Activated CD4-positive, alpha-beta T cell treated with anti-CD3 and anti-CD28 coated beads, Interleukin-2, amount 50 U/mL, for 16 hours (primary cell): Measurements from ENCODE around the gene MCM3AP.

Experiments
- DNase-seq: peaks from one replicate; pipeline ENCODE4 v3.0.0-alpha.2; 2020

MCM3AP gene

DNA sequence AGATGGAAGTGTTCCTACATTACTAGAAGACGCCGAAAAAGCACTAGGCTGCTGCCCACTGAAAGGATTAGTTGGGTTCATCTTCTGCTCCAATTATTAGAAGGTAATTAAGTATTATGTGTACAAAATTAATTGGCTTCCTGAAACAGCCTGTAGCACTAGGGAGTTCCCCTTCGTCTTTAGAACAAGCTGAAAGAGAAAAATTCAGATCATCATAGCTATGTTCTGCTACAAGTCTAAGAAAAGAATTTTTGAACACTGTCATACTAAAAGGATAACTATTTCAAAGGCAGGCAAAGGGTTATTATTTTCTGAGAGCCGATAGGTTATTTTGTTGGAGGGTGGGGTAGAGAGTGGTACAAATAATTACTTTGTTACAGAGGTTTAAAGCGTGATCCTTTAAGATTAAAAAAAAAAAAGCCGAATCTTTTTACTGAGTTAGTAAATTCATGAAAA lies at the start of gene MCM3AP:
Gene MCM3AP (minus strand): TSS at position 406 of the 456 bp plus-strand sequence. CDS start 325 bp downstream, at position 81.
- no peak for DNase-seq

DNA sequence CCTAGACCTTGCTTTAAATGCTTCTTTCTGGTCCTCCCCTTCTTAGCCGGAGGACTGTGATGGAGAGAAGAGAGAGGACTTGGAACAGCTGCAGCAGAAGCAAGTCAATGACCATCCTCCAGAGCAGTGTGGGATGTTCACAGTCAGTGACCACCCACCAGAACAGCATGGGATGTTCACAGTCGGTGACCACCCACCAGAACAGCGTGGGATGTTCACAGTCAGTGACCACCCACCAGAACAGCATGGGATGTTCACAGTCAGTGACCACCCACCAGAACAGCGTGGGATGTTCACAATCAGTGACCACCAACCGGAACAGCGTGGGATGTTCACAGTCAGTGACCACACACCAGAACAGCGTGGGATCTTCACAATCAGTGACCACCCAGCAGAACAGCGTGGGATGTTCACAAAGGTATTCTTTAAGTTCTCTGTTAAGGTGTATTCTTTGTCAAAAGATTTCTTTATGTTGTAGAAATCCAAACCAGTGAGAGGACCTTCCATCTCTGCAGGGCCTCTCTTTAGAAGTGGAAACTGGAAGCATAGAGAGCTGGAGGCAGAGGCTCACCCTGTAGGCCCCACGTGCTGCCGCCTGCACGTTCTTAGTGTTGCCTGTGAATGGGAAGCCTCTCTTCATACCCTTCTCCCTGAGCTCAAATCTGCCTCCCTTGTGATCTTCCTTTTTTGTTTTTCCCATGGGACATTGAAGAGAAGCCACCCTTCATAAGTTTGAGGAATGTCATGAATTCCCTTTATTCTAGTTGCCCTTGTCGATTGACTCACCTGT lies 49.1 kb upstream of the MCM3AP start:
- DNase-seq = no peak

DNA sequence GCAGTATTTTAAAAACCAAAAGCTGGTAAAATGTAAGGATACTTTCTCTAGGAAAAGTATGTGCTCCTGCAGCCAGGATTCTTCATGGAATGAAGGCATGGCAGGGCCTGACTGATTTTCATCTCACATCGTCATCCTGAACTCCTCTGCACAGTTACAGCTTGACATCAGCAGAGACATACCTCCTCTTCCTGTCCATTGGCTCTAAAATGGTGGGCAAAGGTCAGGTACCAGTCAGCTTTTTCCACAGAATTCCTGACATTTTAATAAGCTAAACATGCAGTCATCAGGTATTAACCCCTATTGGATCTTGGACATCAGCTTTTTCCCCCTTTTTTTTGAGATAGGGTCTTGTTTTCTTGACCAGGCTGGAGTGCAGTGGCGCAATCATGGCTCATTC lies 44.4 kb upstream of the MCM3AP start:
- DNase-seq = no peak

DNA sequence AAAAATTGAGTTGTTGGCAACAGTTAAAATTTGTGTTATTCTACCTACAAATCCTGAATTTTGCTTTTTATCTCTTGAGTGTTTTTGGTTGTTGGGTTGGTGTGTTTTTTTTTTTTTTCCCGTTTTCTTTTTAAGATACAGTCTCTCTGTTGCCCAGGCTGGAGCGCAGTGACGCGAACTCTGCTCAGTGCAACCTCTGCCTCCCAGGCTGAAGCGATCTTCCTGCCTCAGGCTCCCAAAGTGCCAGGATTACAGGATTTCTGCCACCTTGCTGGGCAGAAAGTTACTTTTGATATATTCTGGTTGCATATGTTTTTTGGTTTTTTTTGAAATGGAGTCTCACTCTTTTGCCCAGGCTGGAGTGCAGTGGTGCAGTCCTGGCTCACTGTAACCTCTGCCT lies 42.7 kb upstream of the MCM3AP start:
- DNase-seq = no peak

DNA sequence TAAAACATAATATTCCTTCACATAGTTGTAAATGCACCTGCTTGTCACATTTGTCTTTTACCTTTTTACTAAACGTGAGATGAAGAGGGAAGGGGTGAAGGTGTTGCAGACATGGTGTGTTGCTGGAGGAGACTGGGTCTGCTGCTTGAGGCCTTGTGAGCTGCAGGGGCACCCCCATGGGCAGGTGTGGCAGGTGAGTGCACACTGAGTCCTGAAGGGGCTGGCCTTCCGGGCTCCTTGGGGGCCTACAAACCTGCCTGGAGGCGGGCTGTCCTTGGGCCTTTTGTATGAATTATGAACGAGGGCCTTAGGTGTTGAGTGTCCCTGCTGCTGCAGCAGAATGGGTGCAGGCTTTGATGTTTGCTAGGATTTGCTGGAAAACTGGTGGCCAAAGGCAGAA lies 42.3 kb upstream of the MCM3AP start:
- DNase-seq = no peak

DNA sequence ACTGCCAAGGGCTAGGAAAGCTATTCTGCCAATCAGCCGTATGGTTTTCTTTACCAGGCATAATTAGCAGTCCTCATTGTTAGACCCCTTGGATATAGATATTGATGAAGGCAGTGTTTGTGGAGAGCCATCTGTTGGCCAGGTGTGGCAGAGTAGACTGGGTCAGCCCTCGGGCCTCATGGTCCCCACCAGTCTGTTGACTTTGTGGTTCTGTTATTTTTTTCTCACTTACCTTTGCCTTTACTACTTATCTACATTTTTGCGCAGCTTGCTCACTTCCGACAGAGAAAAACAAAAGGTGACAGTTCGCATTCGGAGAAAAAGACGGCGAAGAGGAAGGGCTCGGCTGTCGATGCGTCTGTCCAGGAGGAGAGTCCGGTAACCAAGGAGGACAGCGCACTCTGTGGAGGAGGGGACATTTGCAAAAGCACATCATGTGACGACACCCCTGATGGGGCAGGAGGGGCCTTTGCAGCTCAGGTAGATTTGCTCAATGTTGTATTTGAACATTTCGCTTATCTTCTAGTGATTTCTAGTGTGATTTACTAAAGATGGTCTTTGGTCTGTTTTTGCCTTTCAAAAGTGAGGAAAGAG lies 40.8 kb upstream of the MCM3AP start:
- no peak for DNase-seq

DNA sequence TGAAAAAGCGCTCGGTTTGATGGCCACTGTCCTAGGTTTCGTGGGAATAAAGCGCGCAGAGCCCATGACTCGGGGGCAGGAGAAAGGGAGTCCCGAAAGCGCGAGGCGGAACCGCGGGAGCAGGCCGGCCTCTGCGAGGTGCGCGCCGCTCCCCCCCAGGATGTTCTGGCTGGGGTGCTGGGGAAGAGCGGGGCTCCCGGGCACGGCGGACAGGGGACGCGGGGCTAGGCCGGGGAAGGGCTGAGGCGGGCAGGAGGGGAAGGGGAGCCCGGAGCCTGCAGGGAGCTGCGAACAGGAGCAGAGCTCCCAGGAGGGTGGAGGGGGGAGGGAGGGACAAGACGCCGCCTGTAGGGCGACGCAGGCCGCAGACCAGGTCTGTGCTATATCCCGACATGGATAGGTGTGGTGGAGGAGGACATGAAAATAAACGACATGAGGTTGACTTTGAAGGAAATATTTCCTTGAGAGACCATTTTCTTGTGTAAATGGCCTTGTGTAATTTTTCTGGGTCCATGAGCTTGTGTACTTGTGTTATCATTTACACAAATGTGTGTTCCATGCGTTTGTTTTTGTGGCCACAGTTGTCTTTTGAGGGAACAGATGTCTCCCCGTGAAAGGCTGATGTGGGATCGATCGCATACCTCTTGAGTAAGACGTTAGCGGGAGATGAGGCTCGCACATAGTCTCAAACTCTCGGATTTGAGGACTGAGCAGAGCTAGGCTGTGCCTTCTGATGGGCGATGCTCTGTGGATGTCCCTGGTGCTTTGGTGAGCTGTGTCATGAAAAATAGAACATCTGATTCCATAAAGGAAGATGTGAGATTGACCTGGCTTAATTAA lies 39.9 kb upstream of the MCM3AP start:
- peak; percentile 52 for DNase-seq

DNA sequence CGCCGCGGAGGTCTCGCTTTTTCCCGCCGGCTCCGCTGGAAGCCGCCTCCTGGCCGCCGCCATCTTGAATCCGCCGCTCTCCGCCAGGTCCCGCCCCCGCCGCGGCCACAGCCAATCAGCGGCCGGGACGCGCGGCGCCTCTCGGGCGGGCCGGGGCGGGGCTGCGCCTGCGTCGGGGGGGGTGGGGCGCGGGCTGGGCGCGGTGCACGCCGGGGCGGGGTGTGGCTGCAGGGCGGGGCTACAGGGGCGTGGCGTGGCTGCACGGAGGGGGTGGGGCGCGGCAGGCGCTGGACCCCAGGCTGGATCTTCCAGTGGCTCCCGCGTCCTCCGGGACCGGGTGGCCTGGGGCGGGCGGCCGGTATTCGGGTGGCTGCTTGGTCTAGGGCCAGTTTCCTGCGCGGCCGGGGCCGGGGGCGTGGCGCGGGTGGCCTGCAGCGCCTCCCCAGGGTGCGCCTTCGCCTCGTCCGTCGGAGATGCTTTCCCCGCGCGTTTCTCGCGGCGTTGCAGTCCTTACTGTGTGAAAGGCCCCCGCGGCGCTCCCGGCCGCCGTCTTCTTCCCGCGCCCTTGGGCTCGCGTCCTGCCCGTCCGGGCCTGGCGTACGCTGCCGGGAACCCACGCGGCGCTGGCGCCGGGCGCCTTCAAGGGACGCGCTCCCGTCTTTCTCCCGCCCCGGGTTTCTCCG lies 39.1 kb upstream of the MCM3AP start:
- DNase-seq = peak; percentile 88

DNA sequence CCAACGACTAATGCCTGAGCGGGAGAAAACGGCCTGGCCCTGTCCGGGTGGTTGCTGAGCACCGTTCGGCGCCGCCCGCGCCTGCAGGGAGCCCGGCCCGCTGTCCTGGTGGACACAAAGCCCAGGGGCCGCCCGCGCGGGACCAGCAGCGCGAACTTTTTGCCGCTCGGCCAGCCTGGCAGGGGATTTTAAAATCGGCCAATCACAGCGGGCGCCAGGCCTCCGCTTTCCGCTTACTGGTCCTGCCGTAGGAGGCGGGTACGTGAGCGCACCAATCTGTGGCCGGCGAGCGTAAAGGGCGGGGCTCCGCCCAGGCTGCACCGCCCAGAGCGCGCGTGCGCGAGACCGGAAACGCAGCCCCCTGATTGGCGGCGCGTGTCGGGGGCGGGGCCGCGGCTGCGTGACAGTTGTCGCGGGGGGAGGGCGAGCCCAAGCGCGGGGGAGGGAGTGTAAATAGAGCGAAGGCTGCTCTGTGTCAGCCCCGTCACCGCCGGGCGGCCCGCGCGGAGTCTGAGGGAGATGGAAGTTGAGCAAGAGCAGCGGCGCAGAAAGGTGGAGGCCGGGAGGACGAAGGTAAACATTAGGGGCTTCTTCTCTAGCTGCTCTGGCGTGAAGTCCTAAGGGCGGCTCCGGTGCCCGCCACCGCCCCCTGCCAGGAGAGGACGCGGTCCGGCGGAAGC lies 38.4 kb upstream of the MCM3AP start, which contains the start of the genes C21orf58 and PCNT:
Gene C21orf58 (minus strand): TSS at position 161 of the 680 bp plus-strand sequence. CDS start 1,132 bp downstream, outside the sequence.
Gene PCNT (plus strand): TSS at position 447 of the 680 bp plus-strand sequence. CDS start 73 bp downstream, at position 520.
- peak; percentile 99 for DNase-seq

DNA sequence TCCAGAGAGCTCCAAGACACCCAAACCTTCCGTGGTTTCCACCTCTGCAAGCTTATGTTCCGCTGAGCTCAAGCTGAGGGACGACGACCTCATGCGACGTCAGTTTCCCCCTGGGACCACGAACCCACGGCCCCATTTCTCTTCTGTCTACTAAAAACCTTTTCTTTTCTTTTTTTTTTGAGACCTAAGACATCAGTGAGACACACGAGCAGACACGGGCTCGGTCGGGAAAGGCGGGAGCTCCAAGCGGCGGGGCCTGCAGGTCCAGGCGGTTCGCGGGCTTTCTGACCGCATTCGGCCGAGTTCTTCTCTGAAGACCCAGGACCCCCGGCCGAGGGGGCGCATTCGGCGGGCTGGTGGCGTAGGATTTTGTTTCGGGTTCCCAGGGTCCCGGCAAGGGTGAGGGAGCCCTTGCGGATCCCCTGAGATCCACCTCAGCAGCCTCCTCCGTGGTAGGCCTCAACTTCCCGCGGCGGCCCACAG lies 37.9 kb upstream of the MCM3AP start:
- DNase-seq = peak; percentile 8

DNA sequence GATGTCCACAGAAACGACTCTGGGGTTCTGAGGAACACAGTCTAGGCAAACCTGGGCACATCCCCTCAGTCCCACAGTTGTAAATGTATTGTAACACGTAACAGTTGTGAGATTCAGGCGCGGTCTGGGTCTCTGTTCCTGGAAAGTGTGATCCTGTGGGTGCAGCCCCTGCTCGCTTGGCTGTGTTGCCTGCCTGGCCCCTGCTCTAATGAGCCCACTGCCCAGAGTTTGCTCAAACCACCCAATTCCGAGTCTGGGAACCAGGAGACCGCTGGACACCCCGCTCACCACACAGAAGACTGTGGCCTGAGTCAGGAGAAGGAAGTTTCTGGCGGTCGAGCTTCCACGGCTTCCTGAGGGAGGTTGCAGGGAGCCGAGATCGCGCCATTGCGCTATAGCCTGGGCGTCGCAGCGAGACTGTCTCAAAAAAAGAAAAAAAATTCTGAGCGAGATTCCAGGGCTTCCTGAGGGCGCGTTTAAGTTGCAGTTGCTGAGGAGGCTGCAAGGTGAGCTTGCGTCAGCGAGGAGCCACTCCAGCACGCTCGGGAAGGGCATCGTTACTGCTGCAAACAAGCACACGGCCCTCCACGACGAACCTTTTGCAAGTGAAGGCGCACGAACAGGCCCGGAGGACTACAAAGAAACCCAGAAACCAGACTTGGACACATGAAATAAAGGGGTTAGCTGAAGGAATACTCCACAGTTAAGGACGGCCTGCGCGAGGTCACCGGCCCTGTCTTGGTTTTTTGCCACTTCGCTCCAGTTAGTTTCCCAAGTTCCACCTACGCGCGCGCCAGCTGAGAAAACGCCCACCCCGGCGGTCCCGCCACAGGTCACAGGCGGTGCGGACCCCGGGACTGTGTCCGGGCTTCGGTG lies 37.2 kb upstream of the MCM3AP start:
- peak; percentile 23 for DNase-seq

DNA sequence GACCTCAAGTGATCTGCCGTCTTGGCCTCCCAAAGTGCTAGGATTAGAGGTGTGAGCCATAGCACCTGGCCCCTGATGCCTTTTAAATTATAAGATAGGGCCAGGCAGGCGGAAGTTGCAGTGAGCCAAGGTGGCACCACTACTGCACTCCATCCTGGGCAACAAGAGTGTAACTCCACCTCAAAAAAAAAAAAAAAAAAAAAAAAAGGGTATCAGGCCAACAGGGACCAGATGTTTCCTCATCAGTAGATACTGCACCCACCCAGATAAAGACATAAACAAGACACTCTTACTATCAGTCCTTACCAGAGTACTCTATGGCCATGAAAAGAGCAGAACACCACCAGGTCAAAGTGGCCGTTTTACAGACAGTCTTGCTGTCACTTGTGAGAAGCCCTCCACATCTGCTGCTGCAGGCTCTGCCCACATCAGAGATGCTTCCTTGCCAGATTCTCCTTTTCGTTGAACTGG lies 35.0 kb upstream of the MCM3AP start:
- DNase-seq = no peak

DNA sequence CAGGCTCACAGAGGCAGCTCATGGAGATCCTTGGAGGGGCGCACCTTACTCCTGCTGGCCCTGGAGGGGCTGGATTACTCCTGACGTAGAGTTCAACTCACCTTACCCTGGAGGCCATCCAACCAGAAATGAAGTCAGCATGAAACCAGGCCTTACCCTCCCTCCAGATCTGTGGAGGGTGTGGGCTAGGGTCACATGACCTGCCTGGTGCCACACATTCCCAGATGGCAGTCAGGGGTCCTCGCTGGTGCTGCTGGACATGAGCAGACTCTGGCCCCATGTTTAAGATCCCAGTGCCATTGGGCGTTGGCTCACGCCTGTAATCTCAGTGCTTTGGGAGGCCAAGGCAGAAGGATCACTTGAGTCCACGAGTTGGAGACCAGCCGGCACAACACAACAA lies 33.8 kb upstream of the MCM3AP start:
- DNase-seq = no peak

DNA sequence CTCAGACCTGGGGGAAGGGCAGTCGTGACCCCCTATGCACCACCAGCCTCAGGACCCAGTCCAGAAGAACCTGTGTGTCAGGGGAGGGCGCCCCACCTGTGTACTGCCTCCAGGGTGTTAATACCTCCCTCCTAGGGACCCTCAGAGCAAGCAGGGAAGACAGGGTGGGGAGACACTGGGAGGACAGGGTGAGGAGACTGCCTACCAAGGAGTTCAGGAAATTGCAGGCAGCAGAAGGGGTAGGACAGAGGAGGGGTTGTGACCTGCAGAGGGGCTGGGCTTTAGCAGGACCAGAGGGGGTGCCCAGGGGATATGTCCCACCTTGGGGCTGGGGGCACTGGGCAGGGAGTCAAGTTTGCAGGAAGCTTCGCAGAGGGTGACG lies 33.0 kb upstream of the MCM3AP start:
- DNase-seq = no peak

DNA sequence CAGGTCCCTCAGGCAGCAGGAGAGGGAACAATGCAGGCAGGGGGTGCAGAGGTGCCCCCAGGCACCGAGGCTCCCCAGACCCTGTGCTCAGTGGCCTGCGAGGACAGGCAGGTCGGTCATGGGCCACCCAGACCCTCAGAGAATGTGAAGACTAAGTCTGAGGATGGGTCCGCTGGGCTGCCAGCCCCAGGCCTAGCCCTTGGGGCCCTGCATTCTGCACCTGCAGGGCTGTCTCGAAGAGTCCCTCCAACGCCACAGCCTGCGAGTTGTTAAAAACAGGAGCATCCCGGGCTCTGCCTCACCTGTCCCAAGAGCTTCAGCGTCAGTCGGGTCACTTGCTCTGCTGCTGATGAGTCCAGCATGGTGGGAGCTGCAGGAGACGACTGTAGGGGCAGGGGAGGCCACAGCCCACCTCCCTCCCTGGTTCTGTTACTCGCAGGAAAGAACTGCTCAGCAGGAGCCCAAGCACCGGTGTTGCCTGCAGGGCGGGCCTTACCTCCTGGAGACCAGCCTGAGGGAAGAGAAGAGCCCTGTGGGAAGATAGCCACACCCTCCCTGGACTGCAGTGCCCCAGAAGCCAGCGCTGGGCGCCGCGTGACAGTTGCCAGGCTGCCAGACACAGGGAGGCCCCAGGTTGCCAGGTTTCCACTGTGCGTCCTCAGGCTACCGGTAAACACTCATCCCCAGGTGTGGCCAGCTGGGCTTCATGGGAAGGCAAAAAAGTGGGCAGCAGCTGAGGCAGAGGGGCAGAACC lies 32.5 kb upstream of the MCM3AP start:
- DNase-seq = no peak

DNA sequence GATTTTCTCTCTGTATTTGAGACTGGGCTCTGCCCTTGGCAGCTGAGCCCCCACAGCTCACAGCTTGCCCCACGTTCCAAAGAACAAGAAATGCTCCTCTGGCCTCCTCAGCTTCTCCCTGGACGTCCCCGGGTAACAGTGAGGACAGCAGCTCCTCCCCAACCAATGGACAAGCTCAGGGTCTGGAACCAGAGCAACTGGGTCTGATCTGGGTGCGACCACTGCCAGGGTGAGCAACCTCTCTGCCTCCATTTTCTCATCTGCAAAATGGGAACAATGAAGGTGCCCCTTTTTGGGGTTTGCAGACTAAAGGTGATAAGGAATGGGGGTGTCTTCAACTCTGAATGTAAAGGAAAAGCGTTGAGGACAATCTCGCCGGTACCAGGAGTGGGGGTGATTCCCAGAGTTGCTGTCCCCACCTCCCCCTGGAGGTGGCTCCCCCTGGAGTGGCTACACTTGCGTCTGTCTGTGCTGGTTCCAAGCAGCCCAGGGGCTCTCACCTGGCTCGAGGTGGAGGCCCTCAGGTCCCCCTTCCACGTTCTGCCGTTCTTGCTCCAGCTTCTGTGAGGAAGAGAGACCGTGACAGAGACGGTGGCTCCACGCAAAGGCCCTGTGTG lies 31.4 kb upstream of the MCM3AP start:
- no peak for DNase-seq

DNA sequence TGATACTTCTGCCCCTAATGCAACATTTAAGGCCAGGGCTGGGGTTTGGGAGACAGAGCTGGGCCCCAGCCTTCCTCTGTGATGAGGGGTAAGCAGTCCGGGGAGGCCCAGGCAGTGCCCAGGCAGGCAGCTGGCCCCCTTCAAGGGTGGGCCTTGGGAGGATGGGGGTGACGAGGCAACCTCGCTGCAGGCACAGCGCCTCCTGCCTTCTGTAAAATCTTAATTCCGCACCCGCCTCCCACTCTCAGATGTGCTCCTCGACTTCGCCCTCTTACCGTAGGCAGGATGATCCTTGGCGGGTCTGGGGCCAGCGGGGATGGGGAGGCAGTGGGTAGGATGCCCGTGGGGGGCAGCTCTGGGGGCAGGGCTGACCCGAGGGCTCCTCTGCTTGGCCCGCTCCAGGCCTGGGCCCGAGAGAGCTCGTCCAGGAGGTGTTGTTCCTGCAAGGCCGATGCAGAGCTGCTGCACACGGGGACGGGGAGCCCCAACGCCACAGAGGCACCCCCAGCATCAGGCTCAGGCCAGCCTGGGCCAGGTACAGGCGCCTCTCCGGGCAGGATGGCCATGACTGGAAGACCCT lies 29.1 kb upstream of the MCM3AP start:
- no peak for DNase-seq

DNA sequence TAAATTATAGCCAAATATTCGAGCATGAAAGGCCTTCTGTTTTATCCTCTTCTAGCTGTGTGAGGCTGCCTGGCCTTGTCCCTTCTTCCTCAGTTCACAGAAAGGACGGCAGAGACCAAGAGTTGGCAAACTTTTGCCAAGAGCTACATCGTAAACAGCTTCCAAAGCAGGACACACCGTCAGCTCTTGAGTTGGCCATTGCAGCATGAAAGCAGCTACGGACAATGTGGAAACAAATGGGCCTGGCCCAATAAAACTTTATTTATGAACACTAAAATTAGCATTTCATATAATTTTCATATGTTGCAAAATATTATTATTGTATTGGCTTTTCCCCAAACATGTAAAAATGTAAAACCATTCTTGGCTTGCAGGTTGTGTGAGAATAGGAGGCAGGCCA lies 27.5 kb upstream of the MCM3AP start:
- DNase-seq = no peak

DNA sequence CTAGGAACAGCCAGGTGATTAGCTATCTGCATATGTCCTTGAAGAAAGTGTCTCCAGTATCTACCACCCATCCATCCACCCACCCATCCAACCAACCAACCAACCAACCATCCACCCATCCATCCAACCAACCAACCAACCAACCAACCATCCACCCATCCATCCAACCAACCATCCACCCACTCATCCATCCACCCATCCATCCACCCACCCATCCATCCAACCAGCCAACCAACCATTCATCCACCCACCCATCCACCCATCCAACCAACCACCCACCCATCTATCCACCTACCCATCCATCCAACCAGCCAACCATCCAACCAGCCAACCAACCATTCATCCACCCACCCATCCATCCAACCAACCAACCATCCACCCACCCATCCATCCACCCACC lies 26.2 kb upstream of the MCM3AP start:
- DNase-seq = no peak
